ENCODE data around the gene BLTP2. TPM values are rescaled to one million over a fixed set of nuclear protein-coding genes. Genes with fewer than 3 reads are reported as not detected.

BLTP2 gene
- total and polyA plus RNA-seq, 8 donors = 22.4 to 78.9 (median 51.2) TPM

GRCh38 chr17:28597606-28598383 lies 47.2 kb downstream of the BLTP2 start:
- ATAC-seq (no peak), FAIRE-seq (no peak), DNase-seq (no peak)
- H3K4me3 ChIP-seq = no peak overlapping the region
- no peaks in the 10 kb centered on the region for H3K27me3 ChIP-seq
- intact Hi-C loops (cut with DNase I) = no loop called here
- H3K9me3 ChIP-seq = no peaks in the 10 kb centered on the region
- no peak overlapping the region for H3K27ac ChIP-seq
- WGBS, 2 donors = 32 to 37% methylated on average over 5 of the region's 5 CpGs
- TF ChIP-seq CTCF (IDR thresholded peaks at IDR 0.05) = no peak
- peaks cover 0 to 11% (median 7%) of the 10 kb centered on the region in 3 donors for H3K4me1 ChIP-seq
- H3K36me3 ChIP-seq = no peaks in the 10 kb centered on the region

Other genes with a start within 250 kb of the BLTP2 start
- 10 to 100 TPM in 1 of 6 donors, 1 to 10 TPM in 5; 6.0 to 13.8 (median 7.4) TPM for gene SLC46A1, start 238.9 kb downstream of the BLTP2 start, total RNA-seq
- 1 to 10 TPM; 5.8 to 7.8 TPM for gene SLC46A1, start 238.9 kb downstream of the BLTP2 start, polyA plus RNA-seq
- gene SLC13A2, start 171.5 kb downstream of the BLTP2 start, total RNA-seq = under 1 TPM in 3 of 6 donors, not detected in 3; 0.04 to 0.42 (median 0.06) TPM
- under 1 TPM in 1 of 2 donors, not detected in 1; 0.09 TPM for gene SLC13A2, start 171.5 kb downstream of the BLTP2 start, polyA plus RNA-seq
- gene FOXN1, start 138.8 kb downstream of the BLTP2 start, total RNA-seq = under 1 TPM in 2 of 6 donors, not detected in 4; 0.09 to 0.19 TPM
- gene FOXN1, start 138.8 kb downstream of the BLTP2 start, polyA plus RNA-seq = under 1 TPM in 1 of 2 donors, not detected in 1; 0.02 TPM
- 10 to 100 TPM in 4 of 6 donors, 1 to 10 TPM in 2; 9.3 to 17.9 (median 11.2) TPM for gene UNC119, start 92.5 kb downstream of the BLTP2 start, total RNA-seq
- gene UNC119, start 92.5 kb downstream of the BLTP2 start, polyA plus RNA-seq = 10 to 100 TPM; 18.1 to 31.1 TPM
- gene PIGS, start 73.6 kb downstream of the BLTP2 start, total RNA-seq = 10 to 100 TPM in 5 of 6 donors, 1 to 10 TPM in 1; 9.4 to 26.5 (median 15.9) TPM
- gene PIGS, start 73.6 kb downstream of the BLTP2 start, polyA plus RNA-seq = 10 to 100 TPM in 1 of 2 donors, 1 to 10 TPM in 1; 9.2 to 24.0 TPM
- 1 to 10 TPM in 5 of 6 donors, under 1 TPM in 1; 0.69 to 5.5 (median 1.8) TPM for gene ALDOC, start 68.3 kb downstream of the BLTP2 start, total RNA-seq
- gene ALDOC, start 68.3 kb downstream of the BLTP2 start, polyA plus RNA-seq = 1 to 10 TPM; 2.4 to 8.4 TPM
- 1 to 10 TPM in 5 of 6 donors, under 1 TPM in 1; 0.93 to 2.7 (median 1.7) TPM for gene SPAG5, start 46.1 kb downstream of the BLTP2 start, total RNA-seq
- gene SPAG5, start 46.1 kb downstream of the BLTP2 start, polyA plus RNA-seq = 1 to 10 TPM; 3.9 to 7.4 TPM
- gene RSKR, start 31.0 kb downstream of the BLTP2 start, total RNA-seq = 1 to 10 TPM; 2.2 to 6.1 (median 3.0) TPM
- 1 to 10 TPM; 3.9 to 6.9 TPM for gene RSKR, start 31.0 kb downstream of the BLTP2 start, polyA plus RNA-seq
- 10 to 100 TPM; 13.8 to 32.0 (median 18.7) TPM for gene SDF2, start 16.7 kb upstream of the BLTP2 start, total RNA-seq
- 10 to 100 TPM; 16.6 to 38.6 TPM for gene SDF2, start 16.7 kb upstream of the BLTP2 start, polyA plus RNA-seq
- gene SUPT6H, start 17.0 kb upstream of the BLTP2 start, total RNA-seq = 10 to 100 TPM; 21.8 to 31.3 (median 26.4) TPM
- 10 to 100 TPM; 41.5 to 49.0 TPM for gene SUPT6H, start 17.0 kb upstream of the BLTP2 start, polyA plus RNA-seq
- gene PROCA1, start 66.7 kb upstream of the BLTP2 start, total RNA-seq = 1 to 10 TPM in 1 of 6 donors, under 1 TPM in 5; 0.19 to 1.5 (median 0.33) TPM
- gene PROCA1, start 66.7 kb upstream of the BLTP2 start, polyA plus RNA-seq = 1 to 10 TPM; 2.0 to 3.1 TPM
- 10 to 100 TPM in 1 of 6 donors, 1 to 10 TPM in 4, under 1 TPM in 1; 0.94 to 10.6 (median 5.3) TPM for gene RAB34, start 72.7 kb upstream of the BLTP2 start, total RNA-seq
- gene RAB34, start 72.7 kb upstream of the BLTP2 start, polyA plus RNA-seq = 10 to 100 TPM; 11.7 to 17.7 TPM
- gene RPL23A, start 74.8 kb upstream of the BLTP2 start, total RNA-seq = 100 to 1,000 TPM; 551 to 988 (median 835) TPM
- 100 to 1,000 TPM; 305 to 640 TPM for gene RPL23A, start 74.8 kb upstream of the BLTP2 start, polyA plus RNA-seq
- gene TLCD1, start 81.1 kb upstream of the BLTP2 start, total RNA-seq = 1 to 10 TPM; 3.7 to 6.4 (median 4.2) TPM
- 10 to 100 TPM; 10.2 to 10.5 TPM for gene TLCD1, start 81.1 kb upstream of the BLTP2 start, polyA plus RNA-seq
- gene NEK8, start 83.6 kb upstream of the BLTP2 start, total RNA-seq = 1 to 10 TPM; 2.5 to 5.8 (median 3.8) TPM
- gene NEK8, start 83.6 kb upstream of the BLTP2 start, polyA plus RNA-seq = 1 to 10 TPM; 8.4 to 9.7 TPM
- 10 to 100 TPM; 22.6 to 48.2 (median 32.3) TPM for gene TRAF4, start 98.9 kb upstream of the BLTP2 start, total RNA-seq
- 10 to 100 TPM; 41.0 to 43.8 TPM for gene TRAF4, start 98.9 kb upstream of the BLTP2 start, polyA plus RNA-seq
- gene FAM222B, start 197.6 kb upstream of the BLTP2 start, total RNA-seq = 10 to 100 TPM in 1 of 6 donors, 1 to 10 TPM in 5; 5.5 to 15.6 (median 8.9) TPM
- gene FAM222B, start 197.6 kb upstream of the BLTP2 start, polyA plus RNA-seq = 1 to 10 TPM; 6.6 to 7.4 TPM
- gene ERAL1, start 209.9 kb upstream of the BLTP2 start, total RNA-seq = 10 to 100 TPM; 11.7 to 21.7 (median 15.5) TPM
- 10 to 100 TPM; 33.4 to 36.8 TPM for gene ERAL1, start 209.9 kb upstream of the BLTP2 start, polyA plus RNA-seq

Data from pancreas (tissue), 10 donors.